ENCODE data around the gene ZNF135. TPM values are rescaled to one million over a fixed set of nuclear protein-coding genes. Genes with fewer than 3 reads are reported as not detected.
A peak's percentile ranks its signal among the peaks of the same experiment; 100 is the strongest.

The ZNF135 gene
- total and polyA plus RNA-seq, 2 donors = 7.0 to 14.6 TPM

- 84% methylated on average over 42 of the region's 42 CpGs for WGBS
- Histone ChIP-seq H3K27me3 (ENCODE audit: control insufficient read depth in 2 of 2, insufficient read depth in 1 of 2, low read length in 1 of 2) (no peaks in the 10 kb centered on the region), H3K36me3 (ENCODE audit: control insufficient read depth in 2 of 2, insufficient read depth in 2 of 2, low read length in 1 of 2) (no peaks in the 10 kb centered on the region), H3K4me1 (ENCODE audit: control insufficient read depth in 2 of 2, insufficient read depth in 2 of 2, low read length in 2 of 2) (no peaks in the 10 kb centered on the region), H3K4me3 (ENCODE audit: low read length in 2 of 2) (no peak overlapping the region), H3K9me3 (ENCODE audit: control insufficient read depth in 2 of 2, insufficient read depth in 1 of 2, low read length in 1 of 2) (peaks cover 17 to 79% of the 10 kb centered on the region in 2 donors), H3K27ac (ENCODE audit: low read depth in 1 of 2, low read length in 1 of 2) (no peak overlapping the region)
- DNase-seq (ENCODE audit: low read depth in 6 of 9, low spot score in 9 of 9) = no peak
Measured at GRCh38 chr19:58044391-58044790, 14.7 kb upstream of the ZNF135 start.

GRCh38 chr19:58044886-58045285, 14.2 kb upstream of the ZNF135 start:
- Histone ChIP-seq H3K4me1 (ENCODE audit: control insufficient read depth in 2 of 2, insufficient read depth in 2 of 2, low read length in 2 of 2) (no peaks in the 10 kb centered on the region), H3K9me3 (ENCODE audit: control insufficient read depth in 2 of 2, insufficient read depth in 1 of 2, low read length in 1 of 2) (peaks cover 20 to 81% of the 10 kb centered on the region in 2 donors), H3K27me3 (ENCODE audit: control insufficient read depth in 2 of 2, insufficient read depth in 1 of 2, low read length in 1 of 2) (no peaks in the 10 kb centered on the region), H3K36me3 (ENCODE audit: control insufficient read depth in 2 of 2, insufficient read depth in 2 of 2, low read length in 1 of 2) (no peaks in the 10 kb centered on the region), H3K4me3 (ENCODE audit: low read length in 2 of 2) (no peak overlapping the region), H3K27ac (ENCODE audit: low read depth in 1 of 2, low read length in 1 of 2) (no peak overlapping the region)
- whole genome bisulfite sequencing = 96% methylated on average over 26 of the region's 26 CpGs
- no peak for DNase-seq (ENCODE audit: low read depth in 6 of 9, low spot score in 9 of 9)

DNA sequence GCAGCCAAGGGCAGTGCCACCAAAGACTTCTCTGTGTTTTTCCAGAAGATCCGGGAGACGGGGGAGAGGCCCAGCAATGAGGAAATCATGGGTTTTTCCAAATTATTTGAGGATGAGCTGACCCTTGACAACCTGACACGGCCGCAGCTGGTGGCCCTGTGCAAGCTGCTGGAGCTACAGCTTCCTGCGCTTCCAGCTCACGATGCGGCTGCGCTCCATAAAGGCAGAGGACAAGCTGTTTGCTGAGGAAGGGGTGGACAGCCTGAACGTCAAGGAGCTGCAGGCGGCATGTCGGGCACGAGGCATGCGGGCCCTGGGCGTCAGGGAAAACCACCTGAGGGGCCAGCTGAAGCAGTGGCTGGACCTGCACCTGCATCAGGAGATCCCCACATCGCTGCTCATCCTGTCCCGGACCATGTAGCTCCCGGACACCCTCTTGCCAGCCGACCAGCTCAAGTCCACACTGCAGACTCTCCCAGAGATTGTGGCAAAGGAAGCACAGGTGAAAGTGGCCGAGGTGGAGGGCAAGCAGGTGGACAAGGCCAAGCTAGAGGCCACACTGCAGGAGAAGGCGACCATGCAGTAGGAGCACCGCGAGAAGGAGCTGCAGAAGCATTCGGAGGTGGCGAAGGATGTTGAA, 13.6 kb upstream of the ZNF135 start:
- Histone ChIP-seq H3K4me1 (ENCODE audit: control insufficient read depth in 2 of 2, insufficient read depth in 2 of 2, low read length in 2 of 2) (no peaks in the 10 kb centered on the region), H3K36me3 (ENCODE audit: control insufficient read depth in 2 of 2, insufficient read depth in 2 of 2, low read length in 1 of 2) (no peaks in the 10 kb centered on the region), H3K27me3 (ENCODE audit: control insufficient read depth in 2 of 2, insufficient read depth in 1 of 2, low read length in 1 of 2) (no peaks in the 10 kb centered on the region), H3K27ac (ENCODE audit: low read depth in 1 of 2, low read length in 1 of 2) (no peak overlapping the region), H3K9me3 (ENCODE audit: control insufficient read depth in 2 of 2, insufficient read depth in 1 of 2, low read length in 1 of 2) (peaks cover 19 to 79% of the 10 kb centered on the region in 2 donors), H3K4me3 (ENCODE audit: low read length in 2 of 2) (no peak overlapping the region)
- 96% methylated on average over 24 of the region's 24 CpGs for WGBS
- no peak for DNase-seq (ENCODE audit: low read depth in 6 of 9, low spot score in 9 of 9)

GRCh38 chr19:58046856-58047255, 12.2 kb upstream of the ZNF135 start:
- 92% methylated on average over 7 of the region's 7 CpGs for WGBS
- peaks cover 19 to 81% of the 10 kb centered on the region in 2 donors for H3K9me3 ChIP-seq (ENCODE audit: control insufficient read depth in 2 of 2, insufficient read depth in 1 of 2, low read length in 1 of 2)
- H3K27ac ChIP-seq (ENCODE audit: low read depth in 1 of 2, low read length in 1 of 2) = no peak overlapping the region
- no peaks in the 10 kb centered on the region for H3K4me1 ChIP-seq (ENCODE audit: control insufficient read depth in 2 of 2, insufficient read depth in 2 of 2, low read length in 2 of 2)
- H3K4me3 ChIP-seq (ENCODE audit: low read length in 2 of 2) = no peak overlapping the region
- H3K36me3 ChIP-seq (ENCODE audit: control insufficient read depth in 2 of 2, insufficient read depth in 2 of 2, low read length in 1 of 2) = no peaks in the 10 kb centered on the region
- no peak for DNase-seq (ENCODE audit: low read depth in 6 of 9, low spot score in 9 of 9)
- no peaks in the 10 kb centered on the region for H3K27me3 ChIP-seq (ENCODE audit: control insufficient read depth in 2 of 2, insufficient read depth in 1 of 2, low read length in 1 of 2)

DNA sequence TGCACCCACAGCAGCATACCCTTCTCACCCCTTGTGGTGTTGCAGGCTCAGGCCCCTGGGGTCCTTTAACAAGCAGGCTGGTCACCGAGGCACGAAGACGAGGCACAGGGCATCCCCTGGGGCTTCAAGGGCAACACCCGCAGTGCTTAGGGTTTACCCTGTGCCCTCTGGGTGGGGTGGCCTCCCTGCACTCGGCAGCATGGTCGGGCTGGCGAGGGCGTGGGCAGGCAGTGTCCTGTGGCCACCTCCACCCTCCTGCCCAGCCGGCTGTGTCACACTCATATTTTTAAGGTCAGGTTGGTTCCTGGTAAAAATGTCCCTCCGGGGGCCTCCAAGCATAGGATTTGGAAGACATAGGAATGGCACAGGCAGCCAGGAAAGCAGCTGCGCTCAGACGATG, 11.4 kb upstream of the ZNF135 start:
- no peaks in the 10 kb centered on the region for H3K36me3 ChIP-seq (ENCODE audit: control insufficient read depth in 2 of 2, insufficient read depth in 2 of 2, low read length in 1 of 2)
- H3K4me1 ChIP-seq (ENCODE audit: control insufficient read depth in 2 of 2, insufficient read depth in 2 of 2, low read length in 2 of 2) = no peaks in the 10 kb centered on the region
- WGBS = 95% methylated on average over 12 of the region's 12 CpGs
- H3K27ac ChIP-seq (ENCODE audit: low read depth in 1 of 2, low read length in 1 of 2) = no peak overlapping the region
- H3K9me3 ChIP-seq (ENCODE audit: control insufficient read depth in 2 of 2, insufficient read depth in 1 of 2, low read length in 1 of 2) = peaks cover 18 to 86% of the 10 kb centered on the region in 2 donors
- no peaks in the 10 kb centered on the region for H3K27me3 ChIP-seq (ENCODE audit: control insufficient read depth in 2 of 2, insufficient read depth in 1 of 2, low read length in 1 of 2)
- DNase-seq (ENCODE audit: low read depth in 6 of 9, low spot score in 9 of 9) = no peak
- no peak overlapping the region for H3K4me3 ChIP-seq (ENCODE audit: low read length in 2 of 2)

DNA sequence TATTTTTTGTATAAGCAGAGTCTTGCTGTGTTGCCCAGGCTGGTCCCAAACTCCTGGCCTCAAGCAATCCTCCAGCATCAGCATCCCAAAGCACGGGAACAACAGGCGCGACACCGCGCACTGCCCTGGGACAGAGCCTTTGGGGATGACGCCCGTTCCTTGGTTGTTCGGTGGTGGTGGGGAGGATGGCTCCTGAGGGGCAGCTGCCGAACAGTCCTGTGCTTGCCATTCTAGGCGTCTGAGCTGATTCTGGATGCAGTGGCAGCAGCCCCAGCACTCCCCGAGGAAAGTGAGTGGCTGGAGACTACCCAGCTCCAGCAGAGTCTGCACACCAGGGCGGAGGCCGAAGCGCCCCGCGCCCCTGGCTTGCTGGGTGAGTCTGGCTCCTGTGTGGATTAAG, 6.8 kb upstream of the ZNF135 start:
- Histone ChIP-seq H3K36me3 (ENCODE audit: control insufficient read depth in 2 of 2, insufficient read depth in 2 of 2, low read length in 1 of 2) (no peaks in the 10 kb centered on the region), H3K4me1 (ENCODE audit: control insufficient read depth in 2 of 2, insufficient read depth in 2 of 2, low read length in 2 of 2) (no peaks in the 10 kb centered on the region), H3K27ac (ENCODE audit: low read depth in 1 of 2, low read length in 1 of 2) (no peak overlapping the region), H3K4me3 (ENCODE audit: low read length in 2 of 2) (no peak overlapping the region), H3K27me3 (ENCODE audit: control insufficient read depth in 2 of 2, insufficient read depth in 1 of 2, low read length in 1 of 2) (no peaks in the 10 kb centered on the region), H3K9me3 (ENCODE audit: control insufficient read depth in 2 of 2, insufficient read depth in 1 of 2, low read length in 1 of 2) (peaks cover 18 to 92% of the 10 kb centered on the region in 2 donors)
- 98% methylated on average over 16 of the region's 16 CpGs for WGBS
- no peak for DNase-seq (ENCODE audit: low read depth in 6 of 9, low spot score in 9 of 9)

- 96% methylated on average over 30 of the region's 30 CpGs for WGBS
- no peaks in the 10 kb centered on the region for H3K36me3 ChIP-seq (ENCODE audit: control insufficient read depth in 2 of 2, insufficient read depth in 2 of 2, low read length in 1 of 2)
- H3K27ac ChIP-seq (ENCODE audit: low read depth in 1 of 2, low read length in 1 of 2) = no peak overlapping the region
- H3K9me3 ChIP-seq (ENCODE audit: control insufficient read depth in 2 of 2, insufficient read depth in 1 of 2, low read length in 1 of 2) = peaks cover 18 to 93% of the 10 kb centered on the region in 2 donors
- no peaks in the 10 kb centered on the region for H3K27me3 ChIP-seq (ENCODE audit: control insufficient read depth in 2 of 2, insufficient read depth in 1 of 2, low read length in 1 of 2)
- H3K4me1 ChIP-seq (ENCODE audit: control insufficient read depth in 2 of 2, insufficient read depth in 2 of 2, low read length in 2 of 2) = peaks cover 0 to under 1% of the 10 kb centered on the region in 2 donors
- no peak for DNase-seq (ENCODE audit: low read depth in 6 of 9, low spot score in 9 of 9)
- H3K4me3 ChIP-seq (ENCODE audit: low read length in 2 of 2) = no peak overlapping the region
Measured at GRCh38 chr19:58053480-58054156, 5.5 kb upstream of the ZNF135 start.

- DNase-seq (ENCODE audit: low read depth in 6 of 9, low spot score in 9 of 9) = no peak
- Histone ChIP-seq H3K4me3 (ENCODE audit: low read length in 2 of 2) (peak overlapping the region in 1 of 2 donors; percentile 22), H3K9me3 (ENCODE audit: control insufficient read depth in 2 of 2, insufficient read depth in 1 of 2, low read length in 1 of 2) (peaks cover 21 to 92% of the 10 kb centered on the region in 2 donors), H3K36me3 (ENCODE audit: control insufficient read depth in 2 of 2, insufficient read depth in 2 of 2, low read length in 1 of 2) (no peaks in the 10 kb centered on the region), H3K27ac (ENCODE audit: low read depth in 1 of 2, low read length in 1 of 2) (peak overlapping the region in 1 of 2 donors; percentile 65), H3K4me1 (ENCODE audit: control insufficient read depth in 2 of 2, insufficient read depth in 2 of 2, low read length in 2 of 2) (peaks cover 0 to 4% of the 10 kb centered on the region in 2 donors), H3K27me3 (ENCODE audit: control insufficient read depth in 2 of 2, insufficient read depth in 1 of 2, low read length in 1 of 2) (no peaks in the 10 kb centered on the region)
- WGBS = 58% methylated on average over 37 of the region's 37 CpGs
Measured at GRCh38 chr19:58054901-58055874, 3.9 kb upstream of the ZNF135 start.

DNA sequence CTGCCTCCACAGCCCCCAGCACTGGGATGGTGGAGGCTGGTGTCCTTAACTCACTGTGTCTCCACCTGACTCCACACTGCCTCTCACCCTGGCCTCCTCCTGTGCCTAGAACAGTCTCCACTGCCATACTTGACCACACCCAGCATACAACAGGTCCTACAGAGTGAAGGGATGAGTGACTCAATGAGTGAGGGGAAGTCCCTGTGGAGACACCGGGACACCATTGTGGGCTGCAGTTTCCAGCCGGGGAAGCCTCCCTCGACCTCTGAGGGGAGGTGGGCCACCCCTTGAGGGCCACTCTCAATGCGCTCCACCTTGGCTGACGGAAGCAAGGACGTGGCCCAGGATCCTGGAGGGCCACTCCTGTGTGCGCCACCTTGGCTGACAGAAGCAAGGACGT, 2.8 kb upstream of the ZNF135 start:
- peaks cover 24 to 93% of the 10 kb centered on the region in 2 donors for H3K9me3 ChIP-seq (ENCODE audit: control insufficient read depth in 2 of 2, insufficient read depth in 1 of 2, low read length in 1 of 2)
- no peaks in the 10 kb centered on the region for H3K36me3 ChIP-seq (ENCODE audit: control insufficient read depth in 2 of 2, insufficient read depth in 2 of 2, low read length in 1 of 2)
- peaks cover 0 to 4% of the 10 kb centered on the region in 2 donors for H3K4me1 ChIP-seq (ENCODE audit: control insufficient read depth in 2 of 2, insufficient read depth in 2 of 2, low read length in 2 of 2)
- H3K27me3 ChIP-seq (ENCODE audit: control insufficient read depth in 2 of 2, insufficient read depth in 1 of 2, low read length in 1 of 2) = no peaks in the 10 kb centered on the region
- no peak for DNase-seq (ENCODE audit: low read depth in 6 of 9, low spot score in 9 of 9)
- no peak overlapping the region for H3K4me3 ChIP-seq (ENCODE audit: low read length in 2 of 2)
- WGBS = 80% methylated on average over 7 of the region's 8 CpGs
- no peak overlapping the region for H3K27ac ChIP-seq (ENCODE audit: low read depth in 1 of 2, low read length in 1 of 2)

Data from thymus (tissue), 11 donors.